T-helper 2 cell treated with Interferon-gamma antibody and Interleukin-4, amounts not matched to agents 5 μg/mL and 100 μg/mL, for 36 hours (primary cell): ENCODE measurements around the gene CCDC201.
A peak's percentile ranks its signal among the peaks of the same experiment; 100 is the strongest.

Experiments
- DNase-seq: peaks from one replicate; pipeline ENCODE4 v3.0.0; 2021; ENCODE audit warnings: low spot score
- H3K27ac Mint-ChIP-seq: one replicate; pipeline ENCODE4 v1.8.0; 2021; ENCODE audit warnings: mild to moderate bottlenecking, mixed read lengths
- H3K27me3 Mint-ChIP-seq: one replicate; pipeline ENCODE4 v1.8.0; 2021; ENCODE audit warnings: low read depth, mixed read lengths
- H3K36me3 Mint-ChIP-seq: one replicate; pipeline ENCODE4 v1.8.0; 2021; ENCODE audit warnings: low read depth, mixed read lengths
- H3K4me1 Mint-ChIP-seq: one replicate; pipeline ENCODE4 v1.8.0; 2021; ENCODE audit warnings: low read depth, mixed read lengths
- H3K4me3 Mint-ChIP-seq: one replicate; pipeline ENCODE4 v1.8.0; 2022; ENCODE audit warnings: mild to moderate bottlenecking, moderate library complexity, mixed read lengths
- H3K9me3 Mint-ChIP-seq: one replicate; pipeline ENCODE4 v1.8.0; 2021; ENCODE audit warnings: mixed read lengths

The CCDC201 gene

GRCh38 chr7:45873035-45873354 is at the start of gene CCDC201:
TSS of gene CCDC201 (minus strand) at chr7:45873082. CDS start at chr7:45873007, 75 bp downstream.
- Mint-ChIP-seq H3K27me3 (peaks cover 3% of the 10 kb centered on the region), H3K9me3 (no peaks in the 10 kb centered on the region), H3K36me3 (no peaks in the 10 kb centered on the region), H3K27ac (no peak within 1 kb of the TSS), H3K4me3 (no peak within 1 kb of the TSS), H3K4me1 (no peaks in the 10 kb centered on the region)
- no peak for DNase-seq

GRCh38 chr7:45921699-45922519 is 49.0 kb upstream of the CCDC201 start:
- Mint-ChIP-seq H3K4me1 (peaks cover 21% of the 10 kb centered on the region), H3K4me3 (peak overlapping the region; percentile 59), H3K27ac (peak overlapping the region; percentile 39), H3K27me3 (peaks cover 76% of the 10 kb centered on the region), H3K36me3 (no peaks in the 10 kb centered on the region), H3K9me3 (no peaks in the 10 kb centered on the region)
- no peak for DNase-seq

DNA sequence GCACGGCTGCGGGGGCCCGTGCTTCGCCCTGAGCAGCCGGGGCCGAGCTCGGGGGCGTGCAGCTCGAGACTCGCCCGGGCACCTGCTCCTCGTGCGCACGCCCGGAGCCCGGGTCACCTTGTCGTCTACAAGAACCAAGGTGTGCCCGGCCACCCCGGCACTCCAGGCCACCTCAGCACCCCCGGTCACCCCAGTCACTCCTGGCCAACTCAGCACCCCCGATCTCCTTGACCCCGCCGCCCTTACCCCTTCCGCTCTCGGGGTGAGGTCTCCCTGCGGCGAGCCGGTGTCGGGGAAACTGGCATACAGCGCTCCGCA is 48.5 kb upstream of the CCDC201 start:
- H3K4me1 Mint-ChIP-seq: peaks cover 21% of the 10 kb centered on the region
- H3K27me3 Mint-ChIP-seq: peaks cover 73% of the 10 kb centered on the region
- no peak for DNase-seq
- H3K4me3 Mint-ChIP-seq: peak overlapping the region; percentile 45
- no peaks in the 10 kb centered on the region for H3K36me3 Mint-ChIP-seq
- no peaks in the 10 kb centered on the region for H3K9me3 Mint-ChIP-seq
- no peak overlapping the region for H3K27ac Mint-ChIP-seq

DNA sequence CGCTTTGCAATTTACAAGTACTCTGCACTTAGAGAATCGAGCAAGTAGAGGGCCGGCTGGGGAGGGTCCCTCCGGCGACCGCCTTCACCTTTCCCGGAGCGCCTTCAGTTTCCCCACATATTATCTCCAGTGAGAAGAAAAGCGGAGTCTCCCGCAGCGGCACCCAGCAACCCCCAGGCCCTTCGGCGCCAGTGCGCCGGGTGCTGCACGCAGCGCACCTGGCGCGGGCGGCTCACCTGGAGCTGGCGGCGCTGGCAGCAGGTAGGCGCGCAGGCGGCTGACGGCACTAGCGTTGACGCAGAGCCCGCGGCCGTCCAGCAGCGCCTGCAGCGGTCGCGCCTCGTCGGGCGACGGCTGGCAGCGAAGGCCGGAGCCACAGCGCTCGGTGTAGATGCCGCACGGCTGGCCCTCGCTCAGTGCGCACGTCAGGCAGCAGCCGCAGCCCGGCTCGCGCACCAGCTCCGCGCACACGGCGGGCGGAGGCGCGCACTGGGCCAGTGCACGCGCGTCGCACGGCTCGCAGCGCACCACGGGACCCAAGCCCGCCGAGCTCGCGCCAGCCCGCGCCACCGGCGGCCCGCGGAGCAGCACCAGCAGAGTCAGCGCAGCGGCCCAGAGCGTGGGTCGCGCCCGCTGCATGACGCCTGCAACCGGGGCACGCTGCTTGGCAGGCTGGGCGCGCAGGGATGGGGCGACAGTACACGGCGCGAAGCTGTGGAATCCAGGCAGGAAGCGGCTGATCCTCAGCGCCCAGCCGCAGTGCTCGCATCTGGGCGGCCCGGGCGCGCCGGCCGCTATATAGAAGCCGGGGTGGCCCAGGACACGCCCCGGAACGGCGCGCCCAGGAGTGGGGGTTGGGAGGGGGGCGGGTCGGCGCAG is 47.9 kb upstream of the CCDC201 start, which contains the start of gene IGFBP3:
TSS of gene IGFBP3 (minus strand) at position 771 of the 879 bp plus-strand sequence. CDS start at position 639, 132 bp downstream.
- Mint-ChIP-seq H3K4me3 (peak within 1 kb of the TSS; percentile 59), H3K36me3 (no peaks in the 10 kb centered on the region), H3K9me3 (no peaks in the 10 kb centered on the region), H3K4me1 (peaks cover 21% of the 10 kb centered on the region), H3K27ac (no peak within 1 kb of the TSS), H3K27me3 (peaks cover 69% of the 10 kb centered on the region)
- DNase-seq: peak; percentile 26

DNA sequence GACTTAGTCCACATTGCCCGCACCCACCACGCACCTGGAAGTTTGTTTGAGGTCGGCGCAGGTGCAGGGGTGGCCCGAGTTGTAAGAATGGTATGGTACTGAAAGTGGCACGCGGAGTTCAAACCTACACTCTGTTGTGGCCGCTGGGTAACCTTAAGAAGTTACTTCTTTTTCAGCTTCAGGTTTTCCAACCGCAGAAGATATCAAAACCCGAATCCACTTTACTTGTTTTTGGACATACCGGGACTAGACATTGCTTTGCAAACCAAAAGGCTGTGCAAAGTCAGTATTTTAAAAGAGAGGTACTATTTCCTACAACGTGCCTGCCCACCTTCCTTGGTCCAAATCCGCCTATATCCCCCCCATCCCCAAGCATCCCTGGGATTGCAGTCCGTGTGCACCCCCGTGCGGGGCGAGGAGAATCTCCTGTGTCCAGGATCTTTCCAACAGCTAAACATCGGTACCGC is 47.1 kb upstream of the CCDC201 start:
- Mint-ChIP-seq H3K27me3 (peaks cover 65% of the 10 kb centered on the region), H3K36me3 (no peaks in the 10 kb centered on the region), H3K27ac (no peak overlapping the region), H3K4me1 (peaks cover 21% of the 10 kb centered on the region), H3K9me3 (no peaks in the 10 kb centered on the region), H3K4me3 (peak overlapping the region; percentile 56)
- DNase-seq: no peak

- H3K27ac Mint-ChIP-seq: no peak overlapping the region
- H3K9me3 Mint-ChIP-seq: no peaks in the 10 kb centered on the region
- H3K4me1 Mint-ChIP-seq: peaks cover 21% of the 10 kb centered on the region
- DNase-seq: no peak
- H3K27me3 Mint-ChIP-seq: peaks cover 58% of the 10 kb centered on the region
- H3K36me3 Mint-ChIP-seq: no peaks in the 10 kb centered on the region
- no peak overlapping the region for H3K4me3 Mint-ChIP-seq
Observed at GRCh38 chr7:45919231-45919784, 46.4 kb upstream of the CCDC201 start.

DNA sequence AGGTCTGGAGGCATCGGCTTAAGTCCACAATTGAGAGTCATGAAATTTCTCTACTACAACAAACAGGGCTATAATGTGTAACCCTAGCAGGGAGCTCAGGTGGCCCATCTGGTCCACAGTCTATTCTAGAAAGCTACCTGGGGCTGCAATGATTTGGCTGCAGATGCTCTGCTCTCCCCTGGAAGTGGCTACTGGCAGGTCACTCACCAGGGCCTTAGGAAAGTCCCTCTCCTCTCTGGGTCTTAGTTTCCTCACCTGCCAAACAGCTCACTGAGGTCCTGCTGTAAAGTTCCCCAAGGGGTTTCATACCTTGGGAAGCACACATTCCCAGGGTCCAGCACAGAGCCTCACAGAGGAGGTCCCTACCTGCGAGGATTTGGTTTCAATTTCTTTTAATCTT is 45.7 kb upstream of the CCDC201 start:
- Mint-ChIP-seq H3K27ac (no peak overlapping the region), H3K4me3 (no peak overlapping the region), H3K9me3 (no peaks in the 10 kb centered on the region), H3K4me1 (peaks cover 21% of the 10 kb centered on the region), H3K36me3 (no peaks in the 10 kb centered on the region), H3K27me3 (peaks cover 53% of the 10 kb centered on the region)
- no peak for DNase-seq

DNA sequence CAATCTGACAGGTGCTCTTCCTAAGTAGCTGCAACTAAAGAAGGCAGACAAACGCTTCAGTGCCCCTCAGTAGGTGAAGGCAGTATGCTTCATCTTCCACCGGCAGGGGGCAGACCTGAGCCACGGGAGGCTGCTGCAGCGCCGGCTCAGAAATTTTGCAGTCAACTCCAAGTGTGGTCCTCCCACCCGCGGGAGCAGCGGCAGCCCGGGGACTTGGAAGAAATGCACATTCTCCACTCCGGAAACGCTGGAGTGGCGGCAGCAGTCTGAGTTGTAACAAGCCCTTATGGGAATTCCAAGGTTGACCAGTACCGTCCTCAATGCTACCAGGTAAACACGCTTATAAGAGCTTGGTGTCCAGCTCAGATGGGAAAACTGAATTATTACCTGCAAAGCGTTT is 44.8 kb upstream of the CCDC201 start:
- Mint-ChIP-seq H3K36me3 (no peaks in the 10 kb centered on the region), H3K4me1 (peaks cover 15% of the 10 kb centered on the region), H3K27me3 (peaks cover 46% of the 10 kb centered on the region), H3K9me3 (no peaks in the 10 kb centered on the region), H3K27ac (no peak overlapping the region), H3K4me3 (no peak overlapping the region)
- peak; percentile 56 for DNase-seq

DNA sequence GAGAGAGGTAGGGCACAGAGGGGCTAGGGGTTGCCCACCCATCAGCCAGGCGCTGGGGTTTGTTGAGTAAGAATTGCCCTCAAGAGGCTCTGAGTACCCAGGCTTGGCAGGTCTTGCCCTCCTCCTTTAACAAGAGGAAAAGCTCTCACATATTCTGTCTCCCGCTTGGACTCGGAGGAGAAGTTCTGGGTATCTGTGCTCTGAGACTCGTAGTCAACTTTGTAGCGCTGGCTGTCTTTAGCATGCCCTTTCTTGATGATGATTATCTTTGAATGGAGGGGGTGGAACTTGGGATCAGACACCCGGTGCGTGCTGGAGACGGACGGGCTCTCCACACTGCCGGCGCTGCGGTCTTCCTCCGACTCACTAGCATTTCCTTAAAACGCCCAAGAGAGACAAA is 44.2 kb upstream of the CCDC201 start:
- DNase-seq: no peak
- no peaks in the 10 kb centered on the region for H3K36me3 Mint-ChIP-seq
- H3K27ac Mint-ChIP-seq: no peak overlapping the region
- no peaks in the 10 kb centered on the region for H3K9me3 Mint-ChIP-seq
- peaks cover 9% of the 10 kb centered on the region for H3K4me1 Mint-ChIP-seq
- peaks cover 40% of the 10 kb centered on the region for H3K27me3 Mint-ChIP-seq
- no peak overlapping the region for H3K4me3 Mint-ChIP-seq

- Mint-ChIP-seq H3K36me3 (no peaks in the 10 kb centered on the region), H3K4me3 (no peak overlapping the region), H3K27ac (no peak overlapping the region), H3K4me1 (peaks cover 7% of the 10 kb centered on the region), H3K27me3 (peaks cover 32% of the 10 kb centered on the region), H3K9me3 (no peaks in the 10 kb centered on the region)
- no peak for DNase-seq
Observed at GRCh38 chr7:45915606-45916005, 42.7 kb upstream of the CCDC201 start.

GRCh38 chr7:45914911-45915310 is 42.0 kb upstream of the CCDC201 start:
- peaks cover 27% of the 10 kb centered on the region for H3K27me3 Mint-ChIP-seq
- no peaks in the 10 kb centered on the region for H3K9me3 Mint-ChIP-seq
- peaks cover 3% of the 10 kb centered on the region for H3K4me1 Mint-ChIP-seq
- DNase-seq: no peak
- no peak overlapping the region for H3K4me3 Mint-ChIP-seq
- H3K36me3 Mint-ChIP-seq: no peaks in the 10 kb centered on the region
- H3K27ac Mint-ChIP-seq: no peak overlapping the region

GRCh38 chr7:45912972-45913371 is 40.1 kb upstream of the CCDC201 start:
- H3K36me3 Mint-ChIP-seq: no peaks in the 10 kb centered on the region
- H3K27ac Mint-ChIP-seq: no peak overlapping the region
- no peak overlapping the region for H3K4me3 Mint-ChIP-seq
- H3K9me3 Mint-ChIP-seq: no peaks in the 10 kb centered on the region
- no peak for DNase-seq
- H3K4me1 Mint-ChIP-seq: no peaks in the 10 kb centered on the region
- H3K27me3 Mint-ChIP-seq: peaks cover 7% of the 10 kb centered on the region

DNA sequence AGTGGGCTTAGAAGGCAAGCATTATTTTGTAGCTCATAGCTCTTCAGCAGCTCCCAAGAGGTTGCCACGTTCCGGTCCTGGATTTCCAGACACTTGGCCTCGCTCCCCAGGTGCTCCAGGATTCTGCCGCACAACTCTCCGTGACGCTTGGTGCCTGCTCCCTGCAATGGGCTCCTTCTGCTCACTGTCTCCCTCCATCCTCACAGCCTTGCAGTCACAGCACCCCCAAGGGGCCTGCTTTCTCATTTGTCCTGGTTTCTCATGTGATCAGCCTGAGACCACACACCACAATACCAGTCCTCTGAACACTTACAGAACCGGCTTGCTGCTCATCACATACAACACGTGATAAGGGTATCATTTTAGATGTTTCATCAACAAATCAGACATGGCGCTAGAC is 38.4 kb upstream of the CCDC201 start:
- no peak for DNase-seq
- Mint-ChIP-seq H3K27me3 (no peaks in the 10 kb centered on the region), H3K36me3 (no peaks in the 10 kb centered on the region), H3K27ac (no peak overlapping the region), H3K9me3 (no peaks in the 10 kb centered on the region), H3K4me1 (no peaks in the 10 kb centered on the region), H3K4me3 (no peak overlapping the region)

DNA sequence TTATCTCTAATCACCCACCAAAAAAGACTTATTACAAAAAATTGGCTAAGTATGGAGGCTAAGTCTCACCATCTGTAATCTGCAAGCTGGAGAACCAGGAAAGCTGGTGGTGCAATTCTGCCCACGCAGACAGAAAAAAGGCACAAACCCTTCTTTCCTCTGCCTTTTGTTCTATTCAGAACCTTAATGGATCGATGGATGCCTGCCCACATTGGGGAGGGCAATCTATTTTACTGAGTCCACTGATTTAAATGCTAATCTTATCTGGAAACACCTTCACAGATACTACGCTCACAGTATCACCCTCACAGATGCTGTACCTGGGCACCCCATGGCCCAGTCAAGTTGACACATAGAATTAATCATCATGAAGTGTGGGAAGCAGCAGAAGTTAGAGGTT is 38.0 kb upstream of the CCDC201 start:
- H3K4me3 Mint-ChIP-seq: no peak overlapping the region
- H3K9me3 Mint-ChIP-seq: no peaks in the 10 kb centered on the region
- no peaks in the 10 kb centered on the region for H3K27me3 Mint-ChIP-seq
- H3K27ac Mint-ChIP-seq: no peak overlapping the region
- DNase-seq: no peak
- no peaks in the 10 kb centered on the region for H3K4me1 Mint-ChIP-seq
- no peaks in the 10 kb centered on the region for H3K36me3 Mint-ChIP-seq
